Measurements from ENCODE around the gene SLC22A4. TPM values are rescaled to one million over a fixed set of nuclear protein-coding genes. Genes with fewer than 3 reads are reported as not detected.

Gene SLC22A4
- total and polyA plus RNA-seq, 2 donors (not counting 1 experiment from before 2014, with no cell fraction given) = 0.18 TPM; not detected in 1

DNA sequence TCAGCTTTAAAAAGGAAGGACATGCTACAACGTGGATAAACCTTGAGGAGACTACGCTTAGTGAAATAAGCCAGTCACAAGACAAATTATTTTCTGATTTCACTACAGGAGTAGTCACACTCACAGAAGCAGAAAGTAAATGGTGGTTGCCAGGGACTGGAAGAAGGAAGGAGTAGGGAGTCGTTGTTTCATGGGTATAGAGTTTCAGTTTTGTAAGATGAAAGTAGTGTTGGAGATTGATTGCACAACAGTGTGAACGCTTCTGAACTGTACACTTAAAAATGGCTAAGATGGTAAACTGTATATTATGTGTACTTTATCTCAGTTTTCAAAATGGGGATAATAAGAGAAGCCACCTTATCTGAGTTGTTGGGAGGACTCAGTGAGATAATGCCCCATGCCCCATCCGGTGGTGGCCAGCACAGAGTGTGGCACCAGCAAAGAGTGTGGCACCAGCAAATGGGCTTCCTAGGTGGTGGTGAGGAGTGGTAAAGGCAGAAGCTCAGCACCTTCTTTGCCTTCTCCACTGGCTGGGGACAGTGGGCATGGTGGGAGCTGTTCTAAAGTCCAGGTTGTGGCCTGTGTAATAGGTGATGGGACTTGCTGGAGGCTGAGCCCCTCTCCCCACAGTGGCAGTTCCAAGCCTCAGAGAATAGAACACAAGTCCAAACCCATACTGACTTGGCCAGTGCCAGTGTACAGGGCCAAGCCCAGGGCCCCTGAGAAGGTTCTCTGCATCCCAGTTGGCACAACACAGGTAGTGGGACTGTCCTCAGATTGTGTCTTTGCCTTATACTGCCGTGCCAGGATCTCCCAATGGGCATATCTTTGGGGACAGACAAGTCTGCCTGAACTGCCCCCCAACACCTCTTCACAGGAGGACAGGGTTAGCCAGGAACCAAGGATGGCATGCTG is 4.4 kb downstream of the SLC22A4 start:
- Histone ChIP-seq H4K20me1 (ENCODE audit: control insufficient read depth, insufficient read depth, low read length, poor library complexity, severe bottlenecking) (no peaks in the 10 kb centered on the region), H3K4me3 (ENCODE audit: control extremely low read depth in 1 of 5, extremely low read depth in 1 of 5, insufficient read depth in 1 of 5, low read depth in 2 of 5, low read length in 4 of 5) (no peak overlapping the region), H2AFZ (ENCODE audit: insufficient read depth, low read depth, low read length, poor library complexity, severe bottlenecking) (no peak overlapping the region), H3K9me3 (ENCODE audit: control extremely low read depth in 1 of 3, control insufficient read depth in 2 of 3, insufficient read depth in 1 of 3, low read length in 2 of 3) (peaks cover 0 to 5% (median 0%) of the 10 kb centered on the region in 3 donors), H3K36me3 (replicated peaks in 1 of 2; ENCODE audit: control extremely low read depth in 1 of 2, control insufficient read depth in 1 of 2, extremely low read depth in 1 of 2, insufficient read depth in 2 of 2, low read length in 1 of 2) (no peaks in the 10 kb centered on the region), H3K27ac (ENCODE audit: low read length in 2 of 2) (no peak overlapping the region), H3K9ac (ENCODE audit: low read length) (no peak overlapping the region), H3K79me2 (ENCODE audit: control insufficient read depth, insufficient read depth, low read length) (no peaks in the 10 kb centered on the region), H3K27me3 (replicated peaks in 1 of 4; ENCODE audit: control extremely low read depth in 1 of 4, control insufficient read depth in 3 of 4, insufficient read depth in 4 of 4, low read length in 3 of 4) (peaks cover 0 to 28% (median 15%) of the 10 kb centered on the region in 4 experiments), H3K4me2 (replicated peaks; ENCODE audit: low read depth, low read length, poor library complexity, severe bottlenecking) (no peak overlapping the region), H3K4me1 (ENCODE audit: control insufficient read depth in 2 of 2, insufficient read depth in 2 of 2, low read length in 2 of 2) (peaks cover 15 to 16% of the 10 kb centered on the region in 2 donors)
- H3K27me3 Mint-ChIP-seq = peaks cover 24% of the 10 kb centered on the region
- WGBS (ENCODE audit: insufficient coverage) = 90% methylated on average over 4 of the region's 6 CpGs
- H3K4me3 Mint-ChIP-seq = no peak overlapping the region
- intact Hi-C loops (cut with micrococcal nuclease) = loop anchor here (10.0 kb wide), 1 partner anchor 206 kb away; no protein-coding TSS in a partner anchor
- H3K4me1 Mint-ChIP-seq = peaks cover 15% of the 10 kb centered on the region
- DNase-seq (no peak), ATAC-seq (ENCODE audit: low read depth) (no peak)
- ChIA-PET POLR2A (no interaction called here), CTCF (no interaction called here)
- H3K9me3 Mint-ChIP-seq (ENCODE audit: insufficient read depth) = no peaks in the 10 kb centered on the region
- TF ChIP-seq, protein P1, sequence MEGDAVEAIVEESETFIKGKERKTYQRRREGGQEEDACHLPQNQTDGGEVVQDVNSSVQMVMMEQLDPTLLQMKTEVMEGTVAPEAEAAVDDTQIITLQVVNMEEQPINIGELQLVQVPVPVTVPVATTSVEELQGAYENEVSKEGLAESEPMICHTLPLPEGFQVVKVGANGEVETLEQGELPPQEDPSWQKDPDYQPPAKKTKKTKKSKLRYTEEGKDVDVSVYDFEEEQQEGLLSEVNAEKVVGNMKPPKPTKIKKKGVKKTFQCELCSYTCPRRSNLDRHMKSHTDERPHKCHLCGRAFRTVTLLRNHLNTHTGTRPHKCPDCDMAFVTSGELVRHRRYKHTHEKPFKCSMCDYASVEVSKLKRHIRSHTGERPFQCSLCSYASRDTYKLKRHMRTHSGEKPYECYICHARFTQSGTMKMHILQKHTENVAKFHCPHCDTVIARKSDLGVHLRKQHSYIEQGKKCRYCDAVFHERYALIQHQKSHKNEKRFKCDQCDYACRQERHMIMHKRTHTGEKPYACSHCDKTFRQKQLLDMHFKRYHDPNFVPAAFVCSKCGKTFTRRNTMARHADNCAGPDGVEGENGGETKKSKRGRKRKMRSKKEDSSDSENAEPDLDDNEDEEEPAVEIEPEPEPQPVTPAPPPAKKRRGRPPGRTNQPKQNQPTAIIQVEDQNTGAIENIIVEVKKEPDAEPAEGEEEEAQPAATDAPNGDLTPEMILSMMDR (IDR thresholded peaks at IDR 0.05) = no peak
- TF ChIP-seq EZH2 (IDR thresholded peaks at IDR 0.05; ENCODE audit: borderline replicate concordance, insufficient read depth, low read depth, low read length, poor library complexity, severe bottlenecking) = no peak
- no peak overlapping the region for H3K27ac Mint-ChIP-seq

- Histone ChIP-seq H4K20me1 (ENCODE audit: control insufficient read depth, insufficient read depth, low read length, poor library complexity, severe bottlenecking) (no peaks in the 10 kb centered on the region), H3K4me2 (replicated peaks; ENCODE audit: low read depth, low read length, poor library complexity, severe bottlenecking) (no peak overlapping the region), H3K4me1 (ENCODE audit: control insufficient read depth in 2 of 2, insufficient read depth in 2 of 2, low read length in 2 of 2) (peaks cover 5 to 9% of the 10 kb centered on the region in 2 donors), H3K79me2 (ENCODE audit: control insufficient read depth, insufficient read depth, low read length) (no peaks in the 10 kb centered on the region), H3K27me3 (replicated peaks in 1 of 4; ENCODE audit: control extremely low read depth in 1 of 4, control insufficient read depth in 3 of 4, insufficient read depth in 4 of 4, low read length in 3 of 4) (peaks cover 0 to 19% (median 13%) of the 10 kb centered on the region in 4 experiments), H2AFZ (ENCODE audit: insufficient read depth, low read depth, low read length, poor library complexity, severe bottlenecking) (no peak overlapping the region), H3K4me3 (ENCODE audit: control extremely low read depth in 1 of 5, extremely low read depth in 1 of 5, insufficient read depth in 1 of 5, low read depth in 2 of 5, low read length in 4 of 5) (no peak overlapping the region), H3K9me3 (ENCODE audit: control extremely low read depth in 1 of 3, control insufficient read depth in 2 of 3, insufficient read depth in 1 of 3, low read length in 2 of 3) (peaks cover 0 to 7% (median 0%) of the 10 kb centered on the region in 3 donors), H3K27ac (ENCODE audit: low read length in 2 of 2) (no peak overlapping the region), H3K36me3 (replicated peaks in 1 of 2; ENCODE audit: control extremely low read depth in 1 of 2, control insufficient read depth in 1 of 2, extremely low read depth in 1 of 2, insufficient read depth in 2 of 2, low read length in 1 of 2) (no peaks in the 10 kb centered on the region), H3K9ac (ENCODE audit: low read length) (no peak overlapping the region)
- no peak overlapping the region for H3K27ac Mint-ChIP-seq
- H3K27me3 Mint-ChIP-seq = peaks cover 20% of the 10 kb centered on the region
- DNase-seq (no peak), ATAC-seq (ENCODE audit: low read depth) (no peak)
- no CpG with 5 or more reads among the region's 2 CpGs for WGBS (ENCODE audit: insufficient coverage)
- H3K4me3 Mint-ChIP-seq = no peak overlapping the region
- H3K4me1 Mint-ChIP-seq = peaks cover 7% of the 10 kb centered on the region
- intact Hi-C loops (cut with micrococcal nuclease) = loop anchor here (10.0 kb wide), 1 partner anchor 205 kb away; no protein-coding TSS in a partner anchor
- TF ChIP-seq, protein P1 (IDR thresholded peaks at IDR 0.05) = no peak
- TF ChIP-seq EZH2 (IDR thresholded peaks at IDR 0.05; ENCODE audit: borderline replicate concordance, insufficient read depth, low read depth, low read length, poor library complexity, severe bottlenecking) = no peak
- ChIA-PET CTCF (no interaction called here), POLR2A (no interaction called here)
- H3K9me3 Mint-ChIP-seq (ENCODE audit: insufficient read depth) = peaks cover 2% of the 10 kb centered on the region
Measured at GRCh38 chr5:132299917-132300316, 5.7 kb downstream of the SLC22A4 start.
